IMR-90 (cell line): ENCODE data around the gene CWC27. TPM values are rescaled to one million over a fixed set of nuclear protein-coding genes. Genes with fewer than 3 reads are reported as not detected.

Source experiments
- ATAC-seq: fragments of 200-7000 bp; cut with Tn5 transposase; 2 replicates; pipeline ENCODE4 v1.9.1; 2020; ENCODE audit warnings: low read depth, mild to moderate bottlenecking, moderate library complexity
- BruUV-seq: library from RNA; stranded (reverse); fragments of 400-500 nt; replicated peaks from 2 replicates; lab custom pipeline; 2021; lab: Mats Ljungman, UMichigan
- CTCF ChIA-PET: fragments of 300-600 bp; formaldehyde crosslinking; extraction: SDS; loops from one replicate; lab custom pipeline; 2021; ENCODE audit warnings: antibody characterized with exemption; lab: Yijun Ruan, JAX
- POLR2A ChIA-PET: fragments of 300-600 bp; sonication (Branson Sonifier 250); formaldehyde crosslinking; loops from one replicate; lab custom pipeline; 2022; ENCODE audit warnings: antibody characterized with exemption; ENCODE audit not compliant: unreplicated experiment; lab: Charles Lee
- DNase-seq: peaks from one replicate; pipeline ENCODE4 v3.0.0; 2013
- H2AFZ ChIP-seq: replicated peaks from 2 replicates; pipeline ENCODE3; 2013; ENCODE audit warnings: low read length, mild to moderate bottlenecking; ENCODE audit not compliant: poor library complexity
- H2AK5ac ChIP-seq: 2 replicates; pipeline ENCODE4 v1.6.1; 2013; ENCODE audit warnings: low read depth, low read length, inconsistent platforms
- H2AK9ac ChIP-seq: replicated peaks from 2 replicates; pipeline ENCODE3; 2013; ENCODE audit warnings: mild to moderate bottlenecking, low read depth, low read length, moderate library complexity; ENCODE audit not compliant: poor library complexity
- H2BK120ac ChIP-seq: 2 replicates; pipeline ENCODE4 v1.6.1; 2013; ENCODE audit warnings: low read depth, low read length, inconsistent platforms
- H2BK15ac ChIP-seq: 3 replicates; pipeline ENCODE4 v1.6.1; 2013; ENCODE audit warnings: low read depth, low read length, inconsistent platforms
- H2BK20ac ChIP-seq: 2 replicates; pipeline ENCODE4 v1.6.1; 2013; ENCODE audit warnings: low read depth, mild to moderate bottlenecking, inconsistent platforms, low read length, moderate library complexity
- H2BK5ac ChIP-seq: 2 replicates; pipeline ENCODE4 v1.6.1; 2013; ENCODE audit warnings: mild to moderate bottlenecking, low read depth, low read length, inconsistent platforms; ENCODE audit not compliant: poor library complexity, severe bottlenecking
- H3K14ac ChIP-seq: replicated peaks from 2 replicates; pipeline ENCODE4 v1.6.1; 2013; ENCODE audit warnings: low read depth, low read length, inconsistent platforms
- H3K18ac ChIP-seq: 2 replicates; pipeline ENCODE4 v1.6.1; 2013; ENCODE audit warnings: low read depth, low read length, control low read depth
- H3K23ac ChIP-seq: 2 replicates; pipeline ENCODE4 v1.6.1; 2013; ENCODE audit warnings: low read depth, low read length, inconsistent platforms
- H3K27ac ChIP-seq: 2 replicates; pipeline ENCODE4 v1.5.1; 2013; ENCODE audit warnings: mild to moderate bottlenecking, control low read depth, low read length; ENCODE audit not compliant: insufficient read depth
- H3K27me3 ChIP-seq: 2 replicates; pipeline ENCODE4 v1.6.1; 2013; ENCODE audit warnings: low read length; ENCODE audit not compliant: control insufficient read depth, insufficient read depth
- H3K36me3 ChIP-seq: 2 replicates; pipeline ENCODE4 v1.6.1; 2013; ENCODE audit warnings: low read length, mixed read lengths; ENCODE audit not compliant: control insufficient read depth, insufficient read depth
- H3K4ac ChIP-seq: 2 replicates; pipeline ENCODE4 v1.6.1; 2013; ENCODE audit warnings: low read depth, low read length, inconsistent platforms
- H3K4me1 ChIP-seq: 2 replicates; pipeline ENCODE4 v1.6.1; 2013; ENCODE audit warnings: low read length, mixed read lengths; ENCODE audit not compliant: control insufficient read depth, insufficient read depth
- H3K4me2 ChIP-seq: 2 replicates; pipeline ENCODE4 v1.6.1; 2013; ENCODE audit warnings: low read depth, mild to moderate bottlenecking, control low read depth, low read length, moderate library complexity
- H3K4me3 ChIP-seq: 2 replicates; pipeline ENCODE4 v1.5.1; 2013; ENCODE audit warnings: low read depth, mild to moderate bottlenecking, control low read depth, low read length, moderate library complexity; ENCODE audit not compliant: insufficient read depth
- H3K56ac ChIP-seq: 2 replicates; pipeline ENCODE4 v1.6.1; 2013; ENCODE audit warnings: low read length, inconsistent platforms; ENCODE audit not compliant: insufficient read depth; ENCODE audit errors: extremely low read depth
- H3K79me1 ChIP-seq, 2 experiments: 2 replicates each; pipeline ENCODE4 v1.6.1; 2013; ENCODE audit warnings: low read length in 2 of 2, inconsistent platforms in 1 of 2, low read depth in 1 of 2
- H3K9ac ChIP-seq: 2 replicates; pipeline ENCODE4 v1.6.1; 2013; ENCODE audit warnings: low read depth, low read length, control low read depth
- H3K9me1 ChIP-seq: 2 replicates; pipeline ENCODE4 v1.6.1; 2013; ENCODE audit warnings: low read length, inconsistent platforms; ENCODE audit not compliant: insufficient read depth
- H3K9me3 ChIP-seq: 2 replicates; pipeline ENCODE4 v1.6.1; 2013; ENCODE audit warnings: low read length; ENCODE audit not compliant: control insufficient read depth, insufficient read depth
- H4K20me1 ChIP-seq: 2 replicates; pipeline ENCODE4 v1.6.1; 2013; ENCODE audit warnings: low read length, inconsistent platforms; ENCODE audit not compliant: insufficient read depth
- H4K5ac ChIP-seq: 2 replicates; pipeline ENCODE4 v1.6.1; 2013; ENCODE audit warnings: mild to moderate bottlenecking, low read depth, low read length, control low read depth
- H4K8ac ChIP-seq, 2 experiments: 2 replicates each; pipeline ENCODE4 v1.6.1; 2013; ENCODE audit warnings: low read depth in 2 of 2, low read length in 2 of 2, control low read depth in 1 of 2, inconsistent platforms in 1 of 2
- H4K91ac ChIP-seq: 2 replicates; pipeline ENCODE4 v1.6.1; 2013; ENCODE audit warnings: low read depth, low read length, inconsistent platforms; ENCODE audit not compliant: insufficient read depth
- BHLHE40 ChIP-seq: fragments of 150-350 bp; IDR thresholded peaks from 2 replicates; pipeline ENCODE4 v1.6.1; 2016; ENCODE audit warnings: mild to moderate bottlenecking, low read depth, low read length
- CHD1 ChIP-seq: IDR thresholded peaks from 2 replicates; pipeline ENCODE4 v1.6.1; 2012; ENCODE audit warnings: low read depth, low read length, improper control_type of control experiment
- MXI1 ChIP-seq: IDR thresholded peaks from 2 replicates; pipeline ENCODE4 v1.6.1; 2012; ENCODE audit warnings: low read depth, mild to moderate bottlenecking, low read length, moderate library complexity, borderline replicate concordance
- RCOR1 ChIP-seq: IDR thresholded peaks from 2 replicates; pipeline ENCODE4 v1.6.1; 2012; ENCODE audit warnings: mild to moderate bottlenecking, low read length, improper control_type of control experiment; ENCODE audit not compliant: insufficient replicate concordance
- dilution Hi-C: fragments of 300-500 bp; cut with HindIII; formaldehyde crosslinking; loops from one replicate; pipeline ENCODE4 v1.14.3; 2018; ENCODE audit warnings: low sequenced_read_pairs; ENCODE audit not compliant: unreplicated experiment
- in situ Hi-C: fragments of 300-500 bp; cut with MboI; formaldehyde crosslinking; loops from 3 replicates; pipeline ENCODE4 v1.14.3; 2019; ENCODE audit warnings: low sequenced_read_pairs, inconsistent platforms, mixed read lengths
- intact Hi-C: fragments of 100-400 bp; cut with micrococcal nuclease; formaldehyde crosslinking; loops from 2 replicates; pipeline ENCODE4 v1.10.0; 2022
- polyA plus RNA-seq, 3 experiments: library from polyadenylated mRNA; depleted of rRNA; stranded (reverse); fragments of >200 nt; gene quantifications; 2 replicates each; pipeline ENCODE4 v1.2.3, GENCODE V29; 2012; ENCODE audit warnings: low replicate concordance in 1 of 3
- total RNA-seq: library from RNA; depleted of rRNA; stranded (reverse); fragments of >200 nt; gene quantifications from 2 replicates; pipeline ENCODE4 v1.2.3, GENCODE V29; 2012
- TF ChIP-seq, protein P1 (sequence below): conservative IDR thresholded peaks from 2 replicates; pipeline ENCODE4 v1.5.1; 2012; ENCODE audit warnings: mild to moderate bottlenecking, low read depth, low read length, improper control_type of control experiment

The CWC27 gene
- total and polyA plus RNA-seq, 2 of the 4 experiments (the other 2 are of a cell fraction), result 13.3 to 17.1 TPM

DNA sequence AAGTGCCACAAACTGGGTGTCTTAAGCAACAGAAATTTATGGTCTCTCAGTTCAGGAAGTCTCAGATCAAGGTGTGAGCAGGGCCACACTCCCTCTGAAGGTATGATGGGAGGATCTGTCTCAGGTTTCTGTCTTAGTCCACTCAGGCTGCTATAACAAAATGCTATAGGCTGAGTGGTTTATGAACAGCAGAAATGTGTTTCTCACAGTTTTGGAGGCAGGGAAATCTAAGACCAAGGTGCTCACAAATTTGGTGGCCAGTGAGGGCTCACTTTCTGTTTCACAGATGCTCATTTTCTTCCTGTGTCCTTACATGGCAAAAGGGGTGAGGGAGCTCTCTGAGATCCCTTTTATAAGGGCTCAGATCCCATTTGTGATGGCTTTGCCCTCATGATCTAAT is 281.4 kb downstream of the CWC27 start:
- Histone ChIP-seq H3K36me3 (no peaks in the 10 kb centered on the region), H2BK15ac (peak overlapping the region; percentile 65; the same call in 1 of the 3 replicates), H4K5ac (no peak overlapping the region), H2BK120ac (no peak overlapping the region), H4K91ac (no peak overlapping the region), H3K18ac (no peak overlapping the region), H4K20me1 (no peaks in the 10 kb centered on the region), H2BK20ac (0 out of 2 replicates have a peak overlapping the region, but pooled peaks have one; percentile 58), H2AFZ (no peak overlapping the region), H3K23ac (no peak overlapping the region), H2BK5ac (no peak overlapping the region), H3K14ac (no peak overlapping the region), H3K56ac (no peak overlapping the region), H3K27ac (no peak overlapping the region), H3K79me1 (no peaks in the 10 kb centered on the region), H3K9me3 (no peaks in the 10 kb centered on the region), H4K8ac (peak overlapping the region in 1 of 2 experiments; percentile 44; a peak in 1 of 4 replicates), H3K9ac (no peak overlapping the region), H3K4me1 (no peaks in the 10 kb centered on the region), H2AK9ac (no peak overlapping the region), H3K27me3 (no peaks in the 10 kb centered on the region), H3K4me3 (no peak overlapping the region), H2AK5ac (0 out of 2 replicates have a peak overlapping the region, but pooled peaks have one; percentile 1), H3K4me2 (no peak overlapping the region), H3K4ac (no peak overlapping the region; the same call in 1 of the 2 replicates), H3K9me1 (no peaks in the 10 kb centered on the region)
- no TSS peak for BruUV-seq
- dilution Hi-C loops (no loop called here), in situ Hi-C loops (no loop called here), intact Hi-C loops (no loop called here)
- TF ChIP-seq CHD1, result no peak
- TF ChIP-seq RCOR1, result no peak
- TF ChIP-seq, protein P1, sequence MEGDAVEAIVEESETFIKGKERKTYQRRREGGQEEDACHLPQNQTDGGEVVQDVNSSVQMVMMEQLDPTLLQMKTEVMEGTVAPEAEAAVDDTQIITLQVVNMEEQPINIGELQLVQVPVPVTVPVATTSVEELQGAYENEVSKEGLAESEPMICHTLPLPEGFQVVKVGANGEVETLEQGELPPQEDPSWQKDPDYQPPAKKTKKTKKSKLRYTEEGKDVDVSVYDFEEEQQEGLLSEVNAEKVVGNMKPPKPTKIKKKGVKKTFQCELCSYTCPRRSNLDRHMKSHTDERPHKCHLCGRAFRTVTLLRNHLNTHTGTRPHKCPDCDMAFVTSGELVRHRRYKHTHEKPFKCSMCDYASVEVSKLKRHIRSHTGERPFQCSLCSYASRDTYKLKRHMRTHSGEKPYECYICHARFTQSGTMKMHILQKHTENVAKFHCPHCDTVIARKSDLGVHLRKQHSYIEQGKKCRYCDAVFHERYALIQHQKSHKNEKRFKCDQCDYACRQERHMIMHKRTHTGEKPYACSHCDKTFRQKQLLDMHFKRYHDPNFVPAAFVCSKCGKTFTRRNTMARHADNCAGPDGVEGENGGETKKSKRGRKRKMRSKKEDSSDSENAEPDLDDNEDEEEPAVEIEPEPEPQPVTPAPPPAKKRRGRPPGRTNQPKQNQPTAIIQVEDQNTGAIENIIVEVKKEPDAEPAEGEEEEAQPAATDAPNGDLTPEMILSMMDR, result no peak
- no peak for TF ChIP-seq MXI1
- no peak for TF ChIP-seq BHLHE40
- ATAC-seq (no peak), DNase-seq (no peak)
- ChIA-PET CTCF (interaction anchor here (0.7 kb wide), 1 partner anchor 9 kb away, joined by 4 read pairs; no protein-coding TSS in a partner anchor), POLR2A (no interaction called here)
